AG20443 (cell line): ENCODE measurements around the gene YBX3.

ENCODE experiments used
- DNase-seq: peaks from one replicate; pipeline ENCODE4 v3.0.0; 2012; ENCODE audit warnings: low spot score, mixed read lengths

Gene YBX3

GRCh38 chr12:10721651-10722501 is 1.2 kb downstream of the YBX3 start:
- peak; percentile 85 for DNase-seq

GRCh38 chr12:10720974-10721650 is 2.0 kb downstream of the YBX3 start:
- DNase-seq, result no peak

GRCh38 chr12:10719482-10719881 is 3.6 kb downstream of the YBX3 start:
- no peak for DNase-seq

- peak; percentile 34 for DNase-seq
Measured at GRCh38 chr12:10718279-10718821, 4.8 kb downstream of the YBX3 start.

- no peak for DNase-seq
Measured at GRCh38 chr12:10717410-10717809, 5.7 kb downstream of the YBX3 start.

GRCh38 chr12:10716704-10717315 is 6.3 kb downstream of the YBX3 start:
- DNase-seq, result peak; percentile 90

- no peak for DNase-seq
Measured at GRCh38 chr12:10716277-10716676, 6.8 kb downstream of the YBX3 start.

GRCh38 chr12:10715491-10715890 is 7.6 kb downstream of the YBX3 start:
- DNase-seq, result no peak

- DNase-seq, result no peak
Measured at GRCh38 chr12:10709808-10710207, 13.3 kb downstream of the YBX3 start.

GRCh38 chr12:10708862-10709261 is 14.3 kb downstream of the YBX3 start:
- no peak for DNase-seq

GRCh38 chr12:10705655-10706054 is 17.5 kb downstream of the YBX3 start:
- peak; percentile 34 for DNase-seq

GRCh38 chr12:10701843-10702242 is 21.3 kb downstream of the YBX3 start:
- DNase-seq, result no peak

- peak; percentile 10 for DNase-seq
Measured at GRCh38 chr12:10701131-10701681, 21.9 kb downstream of the YBX3 start.

GRCh38 chr12:10700581-10700980 is 22.5 kb downstream of the YBX3 start:
- no peak for DNase-seq

- no peak for DNase-seq
Measured at GRCh38 chr12:10697862-10698261, 25.3 kb downstream of the YBX3 start.

- DNase-seq, result no peak
Measured at GRCh38 chr12:10697156-10697555, 26.0 kb downstream of the YBX3 start.

GRCh38 chr12:10690906-10691305 is 32.2 kb downstream of the YBX3 start:
- DNase-seq, result no peak

- no peak for DNase-seq
Measured at GRCh38 chr12:10689146-10689545, 34.0 kb downstream of the YBX3 start.

- no peak for DNase-seq
Measured at GRCh38 chr12:10688042-10688441, 35.1 kb downstream of the YBX3 start.

- DNase-seq, result peak; percentile 80
Measured at GRCh38 chr12:10673659-10674384, 49.3 kb downstream of the YBX3 start, which contains the start of gene STYK1. TSS of gene STYK1 (minus strand) at chr12:10674052. CDS start at chr12:10634618, 39,434 bp downstream.

- no peak for DNase-seq
Measured at GRCh38 chr12:10672231-10672868, 50.8 kb downstream of the YBX3 start.
